KBM-7 (cell line): ENCODE measurements around the gene ACACA.

ENCODE experiments used
- DNase-seq: peaks from one replicate; pipeline ENCODE4 v3.0.0-alpha.2; 2015
- in situ Hi-C: fragments of 300-500 bp; cut with MboI; formaldehyde crosslinking; loops from 2 replicates; pipeline ENCODE4 v1.14.3; 2020; ENCODE audit warnings: low sequenced_read_pairs, low pct_unique_long_range_greater_than_20kb, mixed read lengths

Gene ACACA

DNA sequence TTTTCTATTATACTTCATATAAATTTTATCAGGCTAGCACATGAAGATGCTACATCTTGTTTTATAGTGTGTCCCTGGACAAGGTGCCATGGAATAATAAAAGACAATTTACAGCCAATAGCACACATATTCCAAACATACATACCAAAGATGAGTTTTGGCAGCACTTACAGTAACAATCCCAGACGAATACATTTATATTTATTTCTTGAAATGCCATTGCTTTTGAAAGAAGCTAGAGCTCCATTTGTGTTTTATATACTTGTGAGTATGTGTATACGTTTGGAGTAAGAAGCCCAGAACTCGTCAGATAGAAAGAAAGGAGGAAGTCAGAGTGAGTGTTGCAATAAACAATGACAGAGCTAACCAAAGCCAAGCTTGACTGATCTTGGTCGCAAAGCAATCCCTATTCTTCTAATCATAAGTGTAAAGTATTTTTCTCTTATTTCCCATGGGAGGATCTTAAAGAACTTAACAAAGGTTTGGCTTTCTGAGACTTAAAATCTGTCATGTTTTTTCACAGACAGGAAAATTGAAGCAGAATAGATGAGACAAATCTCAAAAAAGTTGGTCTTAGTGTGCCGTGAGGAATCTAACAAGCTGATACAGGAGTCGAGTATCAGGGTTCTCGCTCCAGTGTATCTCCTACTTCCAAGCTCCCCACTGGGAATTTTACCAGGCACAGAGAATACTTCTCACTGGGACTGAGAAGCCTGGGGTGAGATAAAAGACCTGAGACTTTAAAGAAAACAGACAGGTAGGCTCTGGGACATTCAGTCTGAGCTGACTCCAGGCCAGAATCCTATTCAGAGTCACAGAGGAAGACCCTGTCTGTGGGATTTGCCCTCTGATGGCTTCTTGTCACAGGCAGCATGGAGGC is 282.5 kb downstream of the ACACA start:
- in situ Hi-C loops = no loop called here
- DNase-seq = peak; percentile 72

DNA sequence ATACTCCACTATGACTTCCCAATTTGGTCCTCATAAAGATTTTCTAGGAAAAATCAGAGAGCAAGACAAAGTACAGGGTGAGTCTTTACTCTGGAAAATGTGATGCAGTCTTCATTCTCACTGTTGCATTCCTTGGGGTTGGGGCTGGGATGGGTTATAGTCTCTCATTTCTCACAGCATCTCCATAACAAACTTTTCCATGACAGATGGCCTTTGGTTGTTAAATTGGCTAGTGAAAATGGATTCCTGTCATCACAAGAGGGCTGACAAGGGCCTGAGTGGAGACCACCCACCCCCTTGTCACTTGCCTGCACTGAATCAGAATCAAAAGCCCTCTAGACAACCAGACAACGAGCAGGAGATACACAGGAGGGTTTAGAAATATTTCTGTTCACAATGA is 283.2 kb downstream of the ACACA start:
- in situ Hi-C loops = no loop called here
- no peak for DNase-seq

DNA sequence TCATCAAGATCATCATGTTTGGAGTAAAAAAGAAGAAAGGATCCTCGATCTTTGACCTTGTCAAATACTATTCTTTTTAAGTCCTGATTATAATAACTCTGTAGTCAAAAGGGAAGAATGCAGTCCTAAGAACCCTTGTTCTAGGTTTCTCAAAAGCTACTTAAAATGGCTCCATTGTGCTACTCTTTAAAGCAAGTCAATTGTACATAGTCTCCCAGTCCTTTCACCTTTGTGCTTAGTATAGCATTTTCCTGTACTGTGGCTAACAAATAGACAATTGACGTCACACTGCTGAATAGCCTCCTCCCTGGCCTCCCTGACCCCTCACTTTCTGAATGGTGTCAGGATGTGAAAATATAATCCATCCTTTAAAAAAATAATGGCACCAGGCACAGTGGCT is 285.0 kb downstream of the ACACA start:
- in situ Hi-C loops = no loop called here
- DNase-seq = no peak

DNA sequence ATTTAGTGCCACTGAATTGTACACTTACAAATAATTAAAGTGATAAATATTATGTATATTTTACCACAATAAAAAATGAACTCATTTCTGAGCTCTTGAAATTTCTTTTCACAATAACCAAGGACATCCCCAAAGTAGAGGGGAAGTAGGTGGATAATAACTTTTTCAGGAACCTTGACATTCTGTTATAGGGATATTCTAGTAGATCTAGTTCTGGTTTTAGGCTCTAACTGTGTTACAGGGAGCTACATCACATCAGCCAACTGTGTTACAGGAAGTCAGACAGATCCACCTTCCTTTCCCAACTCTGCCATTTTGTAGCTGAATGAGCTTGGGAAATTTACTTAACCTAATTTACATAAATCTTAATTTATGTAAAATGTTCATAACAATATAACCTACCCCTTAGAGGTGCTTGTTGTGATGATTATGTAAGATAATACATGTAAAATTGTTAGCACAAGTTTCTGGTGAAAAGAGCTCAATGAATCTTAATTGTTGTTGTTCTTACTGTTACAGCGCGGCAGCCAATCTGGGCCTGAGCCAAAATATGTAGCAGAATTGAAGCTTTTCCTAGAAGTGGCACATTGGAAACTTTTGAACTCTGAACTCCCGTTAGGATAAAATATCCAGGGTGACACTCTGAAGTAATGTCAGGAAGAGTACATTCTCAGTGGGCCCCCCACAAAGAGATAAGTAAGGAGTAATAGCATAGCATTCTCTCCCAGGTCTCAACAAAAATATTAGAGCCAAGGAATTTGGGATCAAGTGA is 288.1 kb downstream of the ACACA start:
- DNase-seq = no peak
- in situ Hi-C loops = no loop called here

DNA sequence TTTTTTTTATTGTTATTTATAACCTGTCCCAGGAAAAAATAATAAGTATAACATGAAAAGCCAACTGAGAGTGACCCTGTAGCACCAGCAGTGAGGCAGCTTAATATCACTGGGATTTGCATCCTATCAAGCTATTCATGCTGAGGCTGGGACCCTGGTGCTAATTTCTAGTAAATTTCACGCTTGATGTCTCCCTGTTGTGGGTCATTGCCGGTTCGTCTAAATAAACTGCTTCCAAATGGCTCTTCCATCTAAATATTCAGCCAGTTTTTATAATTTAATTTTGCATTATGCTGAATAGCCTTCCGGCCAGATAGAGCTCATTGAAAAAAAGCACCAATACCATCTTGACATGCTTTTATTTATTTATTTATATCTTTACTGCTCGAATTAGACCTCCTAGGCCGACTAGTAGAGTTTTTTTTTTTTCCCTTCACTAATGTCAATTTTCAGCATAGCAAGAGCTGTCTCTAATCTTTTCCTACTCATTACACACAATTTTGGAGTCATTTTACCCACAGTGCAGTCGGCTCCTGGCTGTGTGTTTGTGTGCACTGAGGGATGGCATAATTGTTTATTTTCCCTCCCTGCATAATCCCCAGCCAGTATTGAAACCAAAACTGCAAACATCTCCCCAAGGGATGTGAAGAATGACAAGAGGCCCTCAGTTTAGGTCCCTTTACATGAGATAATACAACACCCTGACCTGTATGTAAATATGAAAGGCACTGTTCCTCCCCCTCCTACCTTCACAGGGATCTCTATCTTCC is 289.1 kb downstream of the ACACA start:
- in situ Hi-C loops = no loop called here
- no peak for DNase-seq

DNA sequence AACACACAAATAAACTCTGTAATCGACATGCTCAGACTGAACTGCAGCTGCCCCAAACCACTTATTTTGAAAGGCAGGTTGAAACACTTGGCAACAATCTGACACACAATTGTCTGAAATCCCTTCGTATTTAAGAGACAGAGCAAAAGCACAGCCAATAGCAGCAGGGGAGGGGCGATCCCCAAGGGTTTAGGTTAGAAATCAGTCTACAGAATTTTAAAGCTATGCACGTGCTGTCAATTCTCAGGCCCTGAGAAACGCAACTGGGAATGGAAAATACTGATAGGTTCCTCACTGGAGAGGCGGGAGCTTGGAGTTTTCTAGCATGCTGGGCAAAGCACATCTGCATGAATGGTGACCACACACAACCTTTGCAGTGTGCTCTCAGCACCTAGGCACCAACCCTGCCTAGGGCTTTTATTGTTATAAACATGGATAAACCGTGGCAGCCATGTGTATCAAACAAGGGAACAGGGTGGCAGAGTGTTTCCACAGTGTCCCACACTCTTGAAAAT is 289.9 kb downstream of the ACACA start:
- no peak for DNase-seq
- in situ Hi-C loops = no loop called here

DNA sequence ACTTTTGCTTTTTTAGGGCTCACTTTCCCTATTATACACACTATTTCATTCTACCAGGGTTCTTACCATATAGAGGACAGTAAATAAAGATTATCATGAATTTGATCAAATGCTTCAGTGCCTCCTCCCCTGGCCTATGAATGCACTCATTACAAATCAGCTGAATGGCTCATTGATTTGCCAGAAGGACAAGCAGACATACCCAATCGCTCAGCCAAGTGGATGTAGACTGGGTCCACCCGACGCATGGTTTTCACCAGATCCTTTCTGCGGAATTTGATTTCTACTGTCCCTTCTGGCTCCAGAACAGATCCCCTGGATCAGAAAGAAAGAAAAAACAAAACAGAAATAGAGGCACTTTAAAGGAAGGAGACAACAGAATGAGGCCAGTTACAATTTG is 295.3 kb downstream of the ACACA start:
- no peak for DNase-seq
- in situ Hi-C loops = no loop called here

DNA sequence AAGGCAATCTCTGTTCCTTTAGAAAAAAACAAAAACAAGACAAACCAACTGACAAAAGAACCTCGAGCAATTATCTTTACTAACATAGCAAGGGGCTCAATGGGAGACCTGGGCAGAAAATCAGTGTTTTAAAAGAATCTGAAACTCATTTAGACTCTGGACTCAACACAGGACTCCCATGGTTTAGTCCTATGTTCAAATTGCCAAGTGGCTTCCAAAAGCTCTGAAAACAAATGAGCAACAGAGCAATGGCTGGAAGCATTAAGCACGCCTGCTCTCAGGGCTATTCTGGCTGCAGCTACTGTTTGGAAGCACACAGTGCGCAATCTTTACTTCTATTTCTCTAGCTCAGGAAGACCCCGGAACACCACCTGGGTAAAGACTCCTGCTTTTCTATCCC is 295.9 kb downstream of the ACACA start:
- no peak for DNase-seq
- in situ Hi-C loops = no loop called here

DNA sequence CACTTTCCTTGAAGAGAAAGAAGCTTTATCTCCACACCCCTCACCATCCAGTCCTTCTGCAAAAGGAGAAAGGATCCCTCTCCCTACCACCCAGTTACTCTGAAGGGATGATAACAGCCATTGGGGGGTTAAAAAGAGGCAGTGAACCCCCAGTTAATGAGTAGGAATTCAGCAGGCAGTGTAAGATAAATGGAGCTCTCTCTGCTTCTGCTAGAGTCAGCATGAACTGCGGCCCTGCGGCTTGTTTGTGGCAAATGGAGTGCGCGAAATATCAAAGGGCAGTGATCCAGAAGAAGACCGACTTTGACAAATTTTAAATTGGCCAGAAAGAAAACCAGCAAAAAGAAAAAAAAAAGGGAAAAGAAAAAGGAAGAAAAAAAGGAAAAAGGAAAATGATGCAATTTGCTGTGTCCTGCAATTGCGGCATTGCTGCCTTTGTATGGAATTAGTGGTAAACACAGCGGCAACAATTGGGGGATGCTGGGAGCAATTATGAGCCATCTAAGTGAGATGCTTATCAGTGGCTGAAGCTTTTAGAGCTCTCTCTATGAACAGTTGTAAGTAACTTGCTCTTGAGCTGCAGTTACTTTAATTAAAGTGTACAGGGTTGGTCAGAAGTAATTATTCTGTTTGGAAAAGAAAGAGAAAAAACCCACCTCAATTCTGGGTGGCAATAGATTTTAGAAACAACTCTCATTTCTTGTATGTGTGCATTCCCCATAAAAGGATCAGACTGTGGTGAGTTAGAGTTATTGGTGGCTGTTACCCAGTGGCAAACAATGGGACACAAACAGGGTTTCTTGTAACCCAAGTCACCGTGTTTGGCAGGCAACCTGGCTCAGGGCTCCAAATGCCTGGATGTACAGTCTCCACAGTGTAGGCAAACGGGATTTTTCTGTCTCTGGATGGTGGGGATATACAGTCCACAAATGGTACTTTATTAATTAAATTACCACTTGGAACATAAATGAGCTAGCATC is 296.6 kb downstream of the ACACA start:
- no peak for DNase-seq
- in situ Hi-C loops = no loop called here

DNA sequence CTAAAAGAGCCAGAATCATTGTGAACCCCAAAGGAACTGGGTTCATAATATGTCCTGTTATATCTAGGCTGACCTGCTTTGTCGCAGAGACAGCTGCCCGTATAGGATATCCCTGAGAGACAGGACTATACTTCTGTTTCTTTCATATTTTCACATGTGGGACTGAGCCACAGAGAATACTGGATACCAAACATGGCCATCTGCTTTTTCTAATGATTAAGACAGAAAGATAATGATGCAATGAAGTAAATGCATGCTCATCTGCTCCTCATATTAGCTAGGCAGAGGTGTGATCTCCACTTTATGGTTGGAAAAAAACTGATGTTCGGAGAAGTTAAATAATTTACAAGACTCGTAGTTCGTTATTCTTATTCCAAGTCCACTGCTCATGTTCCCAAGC is 297.5 kb downstream of the ACACA start:
- no peak for DNase-seq
- in situ Hi-C loops = no loop called here

DNA sequence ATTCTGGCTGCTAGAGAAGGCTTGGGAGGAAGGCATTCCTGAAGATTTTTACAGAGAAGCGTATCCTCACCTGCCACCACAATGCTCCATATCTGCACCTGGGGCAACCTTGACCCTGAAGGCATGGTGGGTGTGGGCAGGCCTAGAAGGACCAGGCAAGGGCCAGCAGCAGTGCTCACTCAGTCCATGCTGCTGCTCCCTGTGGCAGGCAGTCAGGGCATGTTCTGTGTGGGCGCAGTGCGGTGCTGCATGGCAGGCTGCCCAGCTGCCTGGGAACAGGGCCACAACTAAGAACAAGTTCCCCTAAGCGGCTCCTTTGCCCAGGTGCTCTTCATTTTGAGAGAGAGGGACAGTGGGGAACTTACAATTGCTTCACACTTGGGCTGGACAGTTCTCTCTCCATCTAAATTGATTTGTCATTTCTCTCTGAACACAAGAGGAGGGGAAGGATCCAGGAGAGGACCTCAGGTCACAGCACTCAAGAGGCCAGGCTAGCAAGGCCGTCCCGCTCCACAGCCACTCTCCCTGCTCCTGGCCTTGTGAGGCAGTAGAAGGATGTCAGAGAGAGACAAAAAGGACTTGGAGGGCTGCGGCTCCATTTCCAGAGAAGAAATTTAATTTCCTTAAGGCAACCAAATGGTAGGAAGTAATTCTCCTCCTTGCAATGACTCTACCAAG is 299.1 kb downstream of the ACACA start:
- in situ Hi-C loops = no loop called here
- no peak for DNase-seq

DNA sequence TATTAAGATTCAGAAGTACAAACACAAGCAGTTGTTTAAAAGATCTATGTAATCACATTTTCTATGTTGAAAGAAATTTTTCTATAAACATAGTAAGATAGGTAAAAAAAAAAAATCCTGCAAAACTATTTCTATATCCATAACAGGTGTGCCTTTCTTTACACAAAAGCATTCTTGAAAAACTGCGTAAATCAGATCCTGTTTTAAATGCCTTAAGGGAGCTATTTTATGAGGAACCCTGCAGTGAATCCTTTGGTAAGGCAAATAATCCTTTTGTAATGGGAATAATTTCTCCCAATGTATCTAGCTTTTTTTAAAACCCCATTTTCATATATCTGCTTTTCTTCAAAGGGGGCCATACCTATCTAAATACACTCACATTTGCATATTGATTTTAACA is 300.6 kb downstream of the ACACA start:
- in situ Hi-C loops = no loop called here
- no peak for DNase-seq

DNA sequence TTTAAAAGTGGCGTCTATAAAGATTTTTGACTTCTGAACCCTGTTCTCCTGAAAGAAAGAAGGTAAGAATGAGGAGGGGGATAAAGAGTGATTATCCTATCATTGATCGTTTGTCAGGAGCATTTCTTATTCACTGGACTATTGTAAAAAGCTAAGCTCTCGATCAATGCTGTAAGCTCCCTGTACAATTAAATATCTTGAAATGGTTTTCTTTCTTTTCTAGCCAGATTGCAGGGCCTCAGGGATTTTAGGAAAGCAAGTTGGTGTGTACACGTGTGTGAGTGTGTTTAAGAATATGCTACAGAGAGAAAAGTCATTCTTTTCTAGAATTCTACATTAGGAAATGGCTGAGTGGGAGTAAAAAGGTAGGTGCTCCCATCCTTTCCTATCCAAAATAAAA is 303.4 kb downstream of the ACACA start:
- DNase-seq = no peak
- in situ Hi-C loops = no loop called here

DNA sequence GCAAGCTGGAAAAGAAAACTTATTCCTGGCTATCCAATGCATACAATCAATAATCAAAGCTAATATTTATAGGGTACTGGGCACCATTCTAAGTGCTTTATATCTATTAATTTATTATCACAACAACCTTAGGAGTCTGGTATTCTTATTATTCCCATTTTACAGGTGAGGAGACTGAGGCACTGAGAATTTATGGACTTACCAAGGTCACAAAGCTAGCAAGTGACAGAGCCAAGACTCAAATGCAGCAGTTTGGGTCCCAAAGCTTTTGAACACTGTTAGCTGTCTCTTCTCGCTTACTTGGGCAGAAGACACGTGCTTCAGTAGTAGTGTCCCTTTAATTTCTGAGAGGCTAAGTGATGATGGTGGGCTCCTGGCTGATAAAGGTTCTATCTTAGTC is 305.3 kb downstream of the ACACA start:
- no peak for DNase-seq
- in situ Hi-C loops = no loop called here

DNA sequence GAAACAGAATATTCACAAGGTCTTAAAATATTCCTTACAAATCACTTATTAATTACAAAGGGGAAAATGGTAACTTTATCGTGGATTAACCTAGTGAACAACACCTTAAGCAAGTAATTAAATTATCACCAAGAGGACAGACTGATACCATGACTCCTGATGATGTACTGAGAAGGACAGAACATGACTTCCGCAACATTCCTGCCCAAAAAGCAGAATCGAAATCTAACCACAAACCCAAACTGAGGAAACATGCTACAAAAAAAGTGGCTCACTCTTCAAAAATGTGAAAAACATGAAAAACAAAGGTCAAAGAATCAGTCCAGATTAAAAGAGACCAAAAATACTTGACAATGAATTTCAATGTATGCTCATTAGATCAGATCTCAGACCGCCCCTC is 306.4 kb downstream of the ACACA start:
- no peak for DNase-seq
- in situ Hi-C loops = no loop called here

DNA sequence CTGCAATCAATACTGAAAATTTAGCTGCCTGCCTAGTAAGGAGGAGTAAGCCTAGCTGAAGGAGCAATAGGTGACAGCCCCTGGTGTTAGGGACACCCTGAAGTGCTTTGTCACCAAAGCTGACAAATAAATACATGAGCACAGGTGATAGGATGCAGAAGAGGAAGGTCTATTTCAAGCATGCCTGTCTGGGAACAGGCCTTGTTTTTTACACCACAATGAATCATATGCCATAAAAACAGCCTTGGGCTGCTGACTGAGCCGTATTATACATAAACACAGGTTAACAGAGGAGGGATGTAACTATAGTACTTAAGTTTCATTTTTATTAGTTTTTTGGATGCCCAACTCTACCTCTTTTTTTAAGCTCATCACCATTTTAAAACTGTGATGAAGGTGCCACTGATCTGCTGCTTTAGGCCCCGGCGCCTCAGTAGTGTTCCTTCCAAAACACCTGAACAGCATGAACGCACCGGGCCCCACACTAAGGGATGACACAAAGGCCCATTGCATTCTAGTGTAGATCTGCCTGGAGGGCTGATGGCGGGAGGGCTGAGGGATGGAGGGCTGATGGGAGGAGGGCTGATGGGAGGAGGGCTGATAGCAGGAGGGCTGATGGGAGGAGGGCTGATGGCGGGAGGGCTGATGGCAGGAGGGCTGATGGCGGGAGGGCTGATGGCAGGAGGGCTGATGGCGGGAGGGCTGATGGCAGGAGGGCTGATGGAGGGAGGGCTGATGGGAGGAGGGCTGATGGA is 307.5 kb downstream of the ACACA start:
- DNase-seq = no peak
- in situ Hi-C loops = no loop called here

DNA sequence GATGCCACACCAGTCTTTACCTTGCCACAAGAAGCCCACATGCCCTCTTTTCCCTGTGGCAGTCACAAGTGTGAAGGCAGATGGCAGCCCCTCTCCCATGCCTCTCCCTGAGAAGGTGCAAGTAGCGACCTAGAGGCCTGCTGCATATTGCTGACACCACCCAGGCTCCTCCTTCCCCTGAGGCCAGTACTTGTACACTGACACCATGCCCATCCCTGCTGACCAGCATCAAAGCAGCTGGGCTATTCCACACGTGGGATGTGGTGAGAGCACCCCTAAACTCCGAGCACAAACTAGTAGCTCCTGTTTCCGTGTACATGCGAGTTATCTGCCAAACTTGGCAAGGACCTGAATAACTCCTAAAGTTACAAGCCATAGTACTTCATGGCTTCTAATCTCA is 308.5 kb downstream of the ACACA start:
- in situ Hi-C loops = no loop called here
- no peak for DNase-seq
